Measurements from ENCODE around the gene ADGRL2. TPM values are rescaled to one million over a fixed set of nuclear protein-coding genes. Genes with fewer than 3 reads are reported as not detected.

Gene ADGRL2
- total RNA-seq, 1 experiment from 2014 or later, result 0.20 TPM

GRCh38 chr1:82030830-82031229, 230.1 kb downstream of the ADGRL2 start:
- no peak overlapping the region for H2AFZ ChIP-seq (ENCODE audit: low read depth, low read length, poor library complexity, severe bottlenecking)
- no peaks in the 10 kb centered on the region for H3K36me3 ChIP-seq (ENCODE audit: control insufficient read depth in 1 of 2, insufficient read depth in 2 of 2, low read length in 2 of 2)
- H3K4me1 ChIP-seq (ENCODE audit: control insufficient read depth in 1 of 2, insufficient read depth in 2 of 2, low read length in 2 of 2), result no peaks in the 10 kb centered on the region
- no peaks in the 10 kb centered on the region; a peak in 1 of 4 replicates for H3K9me3 ChIP-seq (ENCODE audit: control insufficient read depth in 1 of 2, insufficient read depth in 1 of 2, low read depth in 1 of 2, low read length in 2 of 2)
- ATAC-seq, result no peak
- no peak for TF ChIP-seq ZNF274 (IDR thresholded peaks at IDR 0.05; ENCODE audit: low read depth, low read length)
- no peak for TF ChIP-seq RAD21 (IDR thresholded peaks at IDR 0.05; ENCODE audit: low read depth)
- TF ChIP-seq TCF7L2 (IDR thresholded peaks at IDR 0.05; ENCODE audit: borderline replicate concordance, extremely low read depth, insufficient read depth, insufficient read length), result no peak
- no peak for TF ChIP-seq POLR2AphosphoS5 (IDR thresholded peaks at IDR 0.05; ENCODE audit: low read depth, low read length)
- TF ChIP-seq, protein P1, sequence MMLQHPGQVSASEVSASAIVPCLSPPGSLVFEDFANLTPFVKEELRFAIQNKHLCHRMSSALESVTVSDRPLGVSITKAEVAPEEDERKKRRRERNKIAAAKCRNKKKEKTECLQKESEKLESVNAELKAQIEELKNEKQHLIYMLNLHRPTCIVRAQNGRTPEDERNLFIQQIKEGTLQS (IDR thresholded peaks at IDR 0.05), result no peak
- TF ChIP-seq JUND (IDR thresholded peaks at IDR 0.05), result no peak
- no peak for TF ChIP-seq SP1 (IDR thresholded peaks at IDR 0.05; ENCODE audit: low read depth)
- no peak for TF ChIP-seq FOSL1 (IDR thresholded peaks at IDR 0.05; ENCODE audit: low read depth)
- no peak for TF ChIP-seq EZH2phosphoT487 (IDR thresholded peaks at IDR 0.05; ENCODE audit: borderline replicate concordance)
- TF ChIP-seq MAX (IDR thresholded peaks at IDR 0.05), result no peak
- TF ChIP-seq ELF1 (IDR thresholded peaks at IDR 0.05; ENCODE audit: borderline replicate concordance, low read depth), result no peak
- no peak overlapping the region for H3K4me3 ChIP-seq (replicated peaks in 1 of 2; ENCODE audit: low read depth in 1 of 2, low read length in 2 of 2)
- H3K9ac ChIP-seq (ENCODE audit: low read length), result no peak overlapping the region
- no peak for DNase-seq (ENCODE audit: low read depth, low spot score)
- no peaks in the 10 kb centered on the region for H4K20me1 ChIP-seq (ENCODE audit: insufficient read depth)
- RAD21 ChIA-PET (ENCODE audit: low non-redundant PET in 1 of 2, low total read pairs in 2 of 2, uncharacterized antibody in 2 of 2, unreplicated experiment in 2 of 2), result no interaction called here
- no peaks in the 10 kb centered on the region for H3K79me2 ChIP-seq (ENCODE audit: insufficient read depth, low read length)
- H3K4me2 ChIP-seq (ENCODE audit: low read length), result no peak overlapping the region
- H3K27me3 ChIP-seq (ENCODE audit: insufficient read depth, low read length), result no peaks in the 10 kb centered on the region
- CTCF ChIA-PET, result no interaction called here
- intact Hi-C loops (cut with micrococcal nuclease), result no loop called here
- no TSS peak for BruUV-seq (replicated peaks)
- POLR2A ChIA-PET, result no interaction called here
- no peaks in the 10 kb centered on the region for H3K9me2 ChIP-seq (ENCODE audit: insufficient read depth)
- H3K27ac ChIP-seq (ENCODE audit: low read depth, low read length), result no peak overlapping the region

- ChIA-PET RAD21 (ENCODE audit: low non-redundant PET in 1 of 2, low total read pairs in 2 of 2, uncharacterized antibody in 2 of 2, unreplicated experiment in 2 of 2) (no interaction called here), CTCF (no interaction called here), POLR2A (no interaction called here)
- no peaks in the 10 kb centered on the region; a peak in 1 of 4 replicates for H3K9me3 ChIP-seq (ENCODE audit: control insufficient read depth in 1 of 2, insufficient read depth in 1 of 2, low read depth in 1 of 2, low read length in 2 of 2)
- no peaks in the 10 kb centered on the region for H3K79me2 ChIP-seq (ENCODE audit: insufficient read depth, low read length)
- TF ChIP-seq JUND (IDR thresholded peaks at IDR 0.05), result no peak
- TF ChIP-seq, protein P2, sequence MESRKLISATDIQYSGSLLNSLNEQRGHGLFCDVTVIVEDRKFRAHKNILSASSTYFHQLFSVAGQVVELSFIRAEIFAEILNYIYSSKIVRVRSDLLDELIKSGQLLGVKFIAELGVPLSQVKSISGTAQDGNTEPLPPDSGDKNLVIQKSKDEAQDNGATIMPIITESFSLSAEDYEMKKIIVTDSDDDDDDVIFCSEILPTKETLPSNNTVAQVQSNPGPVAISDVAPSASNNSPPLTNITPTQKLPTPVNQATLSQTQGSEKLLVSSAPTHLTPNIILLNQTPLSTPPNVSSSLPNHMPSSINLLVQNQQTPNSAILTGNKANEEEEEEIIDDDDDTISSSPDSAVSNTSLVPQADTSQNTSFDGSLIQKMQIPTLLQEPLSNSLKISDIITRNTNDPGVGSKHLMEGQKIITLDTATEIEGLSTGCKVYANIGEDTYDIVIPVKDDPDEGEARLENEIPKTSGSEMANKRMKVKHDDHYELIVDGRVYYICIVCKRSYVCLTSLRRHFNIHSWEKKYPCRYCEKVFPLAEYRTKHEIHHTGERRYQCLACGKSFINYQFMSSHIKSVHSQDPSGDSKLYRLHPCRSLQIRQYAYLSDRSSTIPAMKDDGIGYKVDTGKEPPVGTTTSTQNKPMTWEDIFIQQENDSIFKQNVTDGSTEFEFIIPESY (IDR thresholded peaks at IDR 0.05; ENCODE audit: extremely low read depth, insufficient replicate concordance, low read length), result no peak
- TF ChIP-seq CBX3 (IDR thresholded peaks at IDR 0.05; ENCODE audit: low read depth), result no peak
- H2AFZ ChIP-seq (ENCODE audit: low read depth, low read length, poor library complexity, severe bottlenecking), result no peak overlapping the region
- no TSS peak for BruUV-seq (replicated peaks)
- no peak overlapping the region for H3K4me3 ChIP-seq (replicated peaks in 1 of 2; ENCODE audit: low read depth in 1 of 2, low read length in 2 of 2)
- H3K27me3 ChIP-seq (ENCODE audit: insufficient read depth, low read length), result no peaks in the 10 kb centered on the region
- H4K20me1 ChIP-seq (ENCODE audit: insufficient read depth), result no peaks in the 10 kb centered on the region
- intact Hi-C loops (cut with micrococcal nuclease), result no loop called here
- no peaks in the 10 kb centered on the region for H3K9me2 ChIP-seq (ENCODE audit: insufficient read depth)
- no peaks in the 10 kb centered on the region for H3K36me3 ChIP-seq (ENCODE audit: control insufficient read depth in 1 of 2, insufficient read depth in 2 of 2, low read length in 2 of 2)
- H3K9ac ChIP-seq (ENCODE audit: low read length), result no peak overlapping the region
- no peak for DNase-seq (ENCODE audit: low read depth, low spot score)
- H3K4me2 ChIP-seq (ENCODE audit: low read length), result no peak overlapping the region
- no peaks in the 10 kb centered on the region for H3K4me1 ChIP-seq (ENCODE audit: control insufficient read depth in 1 of 2, insufficient read depth in 2 of 2, low read length in 2 of 2)
- H3K27ac ChIP-seq (ENCODE audit: low read depth, low read length), result no peak overlapping the region
- no peak for ATAC-seq
Measured at GRCh38 chr1:82032068-82032467, 231.3 kb downstream of the ADGRL2 start.
